ENCODE data around the gene RAPGEF3.

The RAPGEF3 gene

GRCh38 chr12:47714826-47715386 lies 43.8 kb downstream of the RAPGEF3 start:
- DNase-seq = no peak
- no peaks in the 10 kb centered on the region for H3K36me3 ChIP-seq (ENCODE audit: control insufficient read depth, insufficient read depth, low read length)
- no peaks in the 10 kb centered on the region for H3K27me3 ChIP-seq (replicated peaks; ENCODE audit: control insufficient read depth, insufficient read depth, low read length, poor library complexity, severe bottlenecking)
- H3K4me3 ChIP-seq (ENCODE audit: insufficient read depth, low read depth, low read length, poor library complexity, severe bottlenecking) = no peak overlapping the region
- no peaks in the 10 kb centered on the region for H3K9me3 ChIP-seq (ENCODE audit: control insufficient read depth, low read length)
- no peak overlapping the region for H3K27ac ChIP-seq (ENCODE audit: insufficient read depth, low read length, poor library complexity, severe bottlenecking)
- peaks cover 21% of the 10 kb centered on the region for H3K4me1 ChIP-seq (ENCODE audit: control insufficient read depth, insufficient read depth, low read length, poor library complexity, severe bottlenecking)

- peaks cover 18% of the 10 kb centered on the region for H3K4me1 ChIP-seq (ENCODE audit: control insufficient read depth, insufficient read depth, low read length, poor library complexity, severe bottlenecking)
- no peak overlapping the region for H3K4me3 ChIP-seq (ENCODE audit: insufficient read depth, low read depth, low read length, poor library complexity, severe bottlenecking)
- H3K36me3 ChIP-seq (ENCODE audit: control insufficient read depth, insufficient read depth, low read length) = no peaks in the 10 kb centered on the region
- H3K27ac ChIP-seq (ENCODE audit: insufficient read depth, low read length, poor library complexity, severe bottlenecking) = no peak overlapping the region
- H3K9me3 ChIP-seq (ENCODE audit: control insufficient read depth, low read length) = no peaks in the 10 kb centered on the region
- DNase-seq = no peak
- no peaks in the 10 kb centered on the region for H3K27me3 ChIP-seq (replicated peaks; ENCODE audit: control insufficient read depth, insufficient read depth, low read length, poor library complexity, severe bottlenecking)
These were observed 46.5 kb downstream of the RAPGEF3 start for GRCh38 chr12:47712171-47712570.

GRCh38 chr12:47711448-47711847 lies 47.2 kb downstream of the RAPGEF3 start:
- H3K4me1 ChIP-seq (ENCODE audit: control insufficient read depth, insufficient read depth, low read length, poor library complexity, severe bottlenecking) = peaks cover 11% of the 10 kb centered on the region
- DNase-seq = no peak
- H3K36me3 ChIP-seq (ENCODE audit: control insufficient read depth, insufficient read depth, low read length) = no peaks in the 10 kb centered on the region
- H3K27ac ChIP-seq (ENCODE audit: insufficient read depth, low read length, poor library complexity, severe bottlenecking) = no peak overlapping the region
- no peak overlapping the region for H3K4me3 ChIP-seq (ENCODE audit: insufficient read depth, low read depth, low read length, poor library complexity, severe bottlenecking)
- no peaks in the 10 kb centered on the region for H3K9me3 ChIP-seq (ENCODE audit: control insufficient read depth, low read length)
- no peaks in the 10 kb centered on the region for H3K27me3 ChIP-seq (replicated peaks; ENCODE audit: control insufficient read depth, insufficient read depth, low read length, poor library complexity, severe bottlenecking)

GRCh38 chr12:47710278-47710677 lies 48.4 kb downstream of the RAPGEF3 start:
- DNase-seq = no peak
- Histone ChIP-seq H3K9me3 (ENCODE audit: control insufficient read depth, low read length) (no peaks in the 10 kb centered on the region), H3K27ac (ENCODE audit: insufficient read depth, low read length, poor library complexity, severe bottlenecking) (no peak overlapping the region), H3K36me3 (ENCODE audit: control insufficient read depth, insufficient read depth, low read length) (no peaks in the 10 kb centered on the region), H3K4me3 (ENCODE audit: insufficient read depth, low read depth, low read length, poor library complexity, severe bottlenecking) (no peak overlapping the region), H3K27me3 (replicated peaks; ENCODE audit: control insufficient read depth, insufficient read depth, low read length, poor library complexity, severe bottlenecking) (no peaks in the 10 kb centered on the region), H3K4me1 (ENCODE audit: control insufficient read depth, insufficient read depth, low read length, poor library complexity, severe bottlenecking) (peaks cover 9% of the 10 kb centered on the region)

GRCh38 chr12:47709671-47710070 lies 49.0 kb downstream of the RAPGEF3 start:
- Histone ChIP-seq H3K4me3 (ENCODE audit: insufficient read depth, low read depth, low read length, poor library complexity, severe bottlenecking) (no peak overlapping the region), H3K4me1 (ENCODE audit: control insufficient read depth, insufficient read depth, low read length, poor library complexity, severe bottlenecking) (peaks cover 9% of the 10 kb centered on the region), H3K27ac (ENCODE audit: insufficient read depth, low read length, poor library complexity, severe bottlenecking) (no peak overlapping the region), H3K27me3 (replicated peaks; ENCODE audit: control insufficient read depth, insufficient read depth, low read length, poor library complexity, severe bottlenecking) (no peaks in the 10 kb centered on the region), H3K36me3 (ENCODE audit: control insufficient read depth, insufficient read depth, low read length) (no peaks in the 10 kb centered on the region), H3K9me3 (ENCODE audit: control insufficient read depth, low read length) (no peaks in the 10 kb centered on the region)
- DNase-seq = no peak

- Histone ChIP-seq H3K4me1 (ENCODE audit: control insufficient read depth, insufficient read depth, low read length, poor library complexity, severe bottlenecking) (peaks cover 9% of the 10 kb centered on the region), H3K36me3 (ENCODE audit: control insufficient read depth, insufficient read depth, low read length) (no peaks in the 10 kb centered on the region), H3K4me3 (ENCODE audit: insufficient read depth, low read depth, low read length, poor library complexity, severe bottlenecking) (no peak overlapping the region), H3K27ac (ENCODE audit: insufficient read depth, low read length, poor library complexity, severe bottlenecking) (no peak overlapping the region), H3K9me3 (ENCODE audit: control insufficient read depth, low read length) (no peaks in the 10 kb centered on the region), H3K27me3 (replicated peaks; ENCODE audit: control insufficient read depth, insufficient read depth, low read length, poor library complexity, severe bottlenecking) (no peaks in the 10 kb centered on the region)
- DNase-seq = no peak
These were observed 49.4 kb downstream of the RAPGEF3 start for GRCh38 chr12:47709237-47709636.

GRCh38 chr12:47707905-47708543 lies 50.7 kb downstream of the RAPGEF3 start:
- Histone ChIP-seq H3K4me1 (ENCODE audit: control insufficient read depth, insufficient read depth, low read length, poor library complexity, severe bottlenecking) (peaks cover 9% of the 10 kb centered on the region), H3K27ac (ENCODE audit: insufficient read depth, low read length, poor library complexity, severe bottlenecking) (no peak overlapping the region), H3K4me3 (ENCODE audit: insufficient read depth, low read depth, low read length, poor library complexity, severe bottlenecking) (no peak overlapping the region), H3K9me3 (ENCODE audit: control insufficient read depth, low read length) (no peaks in the 10 kb centered on the region), H3K36me3 (ENCODE audit: control insufficient read depth, insufficient read depth, low read length) (no peaks in the 10 kb centered on the region), H3K27me3 (replicated peaks; ENCODE audit: control insufficient read depth, insufficient read depth, low read length, poor library complexity, severe bottlenecking) (no peaks in the 10 kb centered on the region)
- no peak for DNase-seq

GRCh38 chr12:47707355-47707754 lies 51.3 kb downstream of the RAPGEF3 start:
- DNase-seq = no peak
- H3K4me1 ChIP-seq (ENCODE audit: control insufficient read depth, insufficient read depth, low read length, poor library complexity, severe bottlenecking) = peaks cover 9% of the 10 kb centered on the region
- H3K27ac ChIP-seq (ENCODE audit: insufficient read depth, low read length, poor library complexity, severe bottlenecking) = peak overlapping the region; percentile 68
- H3K36me3 ChIP-seq (ENCODE audit: control insufficient read depth, insufficient read depth, low read length) = no peaks in the 10 kb centered on the region
- peak overlapping the region; percentile 17 for H3K4me3 ChIP-seq (ENCODE audit: insufficient read depth, low read depth, low read length, poor library complexity, severe bottlenecking)
- H3K27me3 ChIP-seq (replicated peaks; ENCODE audit: control insufficient read depth, insufficient read depth, low read length, poor library complexity, severe bottlenecking) = no peaks in the 10 kb centered on the region
- no peaks in the 10 kb centered on the region for H3K9me3 ChIP-seq (ENCODE audit: control insufficient read depth, low read length)

- peak; percentile 91 to 92 (median 91) for DNase-seq
- H3K27ac ChIP-seq (ENCODE audit: insufficient read depth, low read length, poor library complexity, severe bottlenecking) = peak within 1 kb of the TSS; percentile 68
- H3K4me3 ChIP-seq (ENCODE audit: insufficient read depth, low read depth, low read length, poor library complexity, severe bottlenecking) = peak within 1 kb of the TSS; percentile 91
- H3K9me3 ChIP-seq (ENCODE audit: control insufficient read depth, low read length) = no peaks in the 10 kb centered on the region
- H3K4me1 ChIP-seq (ENCODE audit: control insufficient read depth, insufficient read depth, low read length, poor library complexity, severe bottlenecking) = peaks cover 9% of the 10 kb centered on the region
- H3K36me3 ChIP-seq (ENCODE audit: control insufficient read depth, insufficient read depth, low read length) = peaks cover 6% of the 10 kb centered on the region
- no peaks in the 10 kb centered on the region for H3K27me3 ChIP-seq (replicated peaks; ENCODE audit: control insufficient read depth, insufficient read depth, low read length, poor library complexity, severe bottlenecking)
These were observed 52.9 kb downstream of the RAPGEF3 start, which contains the start of gene RPAP3 for GRCh38 chr12:47705566-47706425. RPAP3 (minus strand) TSS chr12:47706030; CDS start chr12:47702840, 3,190 bp downstream.

GRCh38 chr12:47705229-47705565 lies 53.5 kb downstream of the RAPGEF3 start:
- H3K27me3 ChIP-seq (replicated peaks; ENCODE audit: control insufficient read depth, insufficient read depth, low read length, poor library complexity, severe bottlenecking) = no peaks in the 10 kb centered on the region
- peaks cover 9% of the 10 kb centered on the region for H3K4me1 ChIP-seq (ENCODE audit: control insufficient read depth, insufficient read depth, low read length, poor library complexity, severe bottlenecking)
- peak overlapping the region; percentile 91 for H3K4me3 ChIP-seq (ENCODE audit: insufficient read depth, low read depth, low read length, poor library complexity, severe bottlenecking)
- no peaks in the 10 kb centered on the region for H3K9me3 ChIP-seq (ENCODE audit: control insufficient read depth, low read length)
- peak overlapping the region; percentile 68 for H3K27ac ChIP-seq (ENCODE audit: insufficient read depth, low read length, poor library complexity, severe bottlenecking)
- H3K36me3 ChIP-seq (ENCODE audit: control insufficient read depth, insufficient read depth, low read length) = peaks cover 12% of the 10 kb centered on the region
- no peak for DNase-seq

Measured in effector memory CD4-positive, alpha-beta T cell (primary cell).